Stimulated activated CD8-positive, alpha-beta memory T cell treated with anti-CD3 and anti-CD28 coated beads, Interleukin-12 subunit alpha, Interleukin-12 subunit beta, amount 100 ng/mL, for 24 hours (primary cell): Measurements from ENCODE around the gene TSNAXIP1.

Source experiments
- DNase-seq: peaks from one replicate; pipeline ENCODE4 v3.0.0-alpha.2; 2020; ENCODE audit errors: extremely low read depth

Gene TSNAXIP1

GRCh38 chr16:67806428-67807147 lies at the start of gene TSNAXIP1, which contains the start of gene RANBP10:
Gene TSNAXIP1, plus strand, starts transcription at chr16:67806889. Its CDS starts 261 bp downstream, at chr16:67807150.
Gene RANBP10, minus strand, starts transcription at chr16:67806560. Its CDS starts 24 bp downstream, at chr16:67806536.
- peak; percentile 93 for DNase-seq

DNA sequence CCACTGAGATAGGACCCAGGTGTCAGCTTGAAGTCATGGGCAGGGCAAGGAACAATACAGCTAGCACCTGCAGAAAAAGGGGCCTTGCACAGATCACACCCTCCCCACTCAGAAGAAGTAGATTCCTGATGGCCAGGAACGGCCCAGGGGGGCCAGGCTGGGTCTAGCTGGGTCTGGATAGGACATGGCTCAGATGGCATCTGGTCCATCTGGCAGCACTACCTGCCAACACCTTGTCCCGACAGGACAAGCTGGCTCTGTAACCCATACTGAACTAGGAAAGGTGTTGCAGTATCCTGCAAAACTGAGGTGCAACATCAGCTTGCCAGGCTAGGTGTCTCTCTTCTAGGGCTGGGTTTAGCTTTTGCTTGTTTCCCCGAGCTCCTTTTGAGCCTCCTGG lies 48.7 kb upstream of the TSNAXIP1 start:
- DNase-seq = no peak

DNA sequence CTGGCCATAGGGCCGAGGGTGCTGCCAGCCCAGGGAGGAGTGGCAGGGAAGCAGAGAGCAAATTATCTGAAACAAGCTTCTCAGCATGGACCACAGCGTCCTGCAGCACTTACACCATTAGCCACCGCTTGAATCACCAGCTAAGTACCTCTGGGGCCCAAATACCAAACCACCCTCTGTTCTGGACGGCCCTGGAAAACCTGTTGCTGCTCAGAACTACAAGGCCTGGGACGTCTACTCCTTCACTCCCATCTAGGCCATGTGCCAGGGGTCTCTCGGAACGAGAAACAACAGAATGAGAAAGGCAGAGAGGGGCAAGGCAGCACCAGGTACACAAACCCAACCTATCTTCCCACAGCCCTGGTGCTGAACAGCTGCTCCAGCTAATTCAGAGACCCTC lies 47.7 kb upstream of the TSNAXIP1 start:
- DNase-seq = no peak

DNA sequence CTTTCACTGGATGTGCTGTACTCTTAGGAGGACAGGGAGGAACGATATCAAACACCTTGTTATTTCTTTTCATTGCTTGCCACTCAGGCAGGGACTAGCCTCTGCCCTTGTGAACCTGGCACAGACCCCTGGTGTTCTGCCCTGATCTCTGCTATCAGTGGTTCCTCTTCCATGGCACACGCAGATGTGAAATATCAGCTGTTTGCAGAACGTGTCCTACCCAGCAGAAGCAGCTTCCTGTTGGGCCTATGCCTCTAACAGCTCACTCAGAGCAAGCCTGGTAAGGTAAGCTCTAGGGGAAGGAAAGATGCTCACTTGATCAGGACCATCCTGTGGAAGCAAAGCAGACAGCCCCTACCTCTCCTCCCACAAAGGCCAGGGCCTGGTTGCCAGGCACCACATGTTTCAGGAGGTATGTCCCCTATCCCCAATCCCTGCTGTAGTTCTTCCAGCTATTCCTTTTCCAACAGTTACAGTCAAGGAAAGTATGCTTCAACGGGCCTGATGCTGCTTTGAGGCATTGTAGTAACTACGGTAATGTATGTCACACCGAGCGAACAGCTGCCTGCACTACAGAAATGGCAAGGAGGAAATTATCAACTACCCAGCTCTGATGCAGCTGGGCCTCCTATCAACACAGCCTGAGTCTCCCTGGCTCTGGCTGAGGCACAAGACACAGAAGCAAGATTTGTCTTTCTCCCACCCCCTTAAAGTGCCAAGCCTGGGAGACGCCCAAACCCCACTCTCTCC lies 46.3 kb upstream of the TSNAXIP1 start:
- no peak for DNase-seq

DNA sequence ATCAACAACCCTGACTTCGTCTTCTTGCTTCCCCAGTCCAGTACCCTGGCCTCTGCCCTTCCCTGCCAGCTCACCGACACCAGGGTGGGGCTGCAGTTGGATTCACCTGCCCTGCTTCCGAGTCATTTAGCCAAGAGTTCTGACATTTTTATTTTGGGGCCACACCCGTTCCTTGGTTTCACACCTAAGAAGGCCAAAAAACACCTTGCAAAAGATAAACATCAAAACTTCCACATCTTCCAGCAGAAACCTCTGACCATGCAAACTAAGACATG lies 45.8 kb upstream of the TSNAXIP1 start:
- DNase-seq = no peak

DNA sequence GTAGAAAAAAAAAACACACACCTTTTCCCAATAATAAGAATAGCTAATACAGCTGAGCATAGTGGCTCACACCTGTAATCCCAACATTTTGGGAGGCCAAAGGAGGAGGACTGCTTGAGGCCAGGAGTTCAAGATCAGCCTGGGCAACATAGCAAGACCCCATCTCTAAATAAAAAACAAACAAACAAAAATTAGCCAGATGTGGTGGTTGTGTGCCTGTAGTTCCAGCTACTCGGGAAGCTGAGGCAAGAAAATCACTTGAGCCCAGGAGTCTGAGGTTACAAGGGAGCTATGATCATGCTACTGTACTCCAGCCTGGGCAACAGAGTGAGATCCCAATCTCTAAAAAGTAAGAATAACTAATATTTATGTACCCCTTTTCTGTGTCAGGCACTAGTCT lies 44.8 kb upstream of the TSNAXIP1 start:
- DNase-seq = no peak

- no peak for DNase-seq
These were observed 44.3 kb upstream of the TSNAXIP1 start for GRCh38 chr16:67762385-67762784.

DNA sequence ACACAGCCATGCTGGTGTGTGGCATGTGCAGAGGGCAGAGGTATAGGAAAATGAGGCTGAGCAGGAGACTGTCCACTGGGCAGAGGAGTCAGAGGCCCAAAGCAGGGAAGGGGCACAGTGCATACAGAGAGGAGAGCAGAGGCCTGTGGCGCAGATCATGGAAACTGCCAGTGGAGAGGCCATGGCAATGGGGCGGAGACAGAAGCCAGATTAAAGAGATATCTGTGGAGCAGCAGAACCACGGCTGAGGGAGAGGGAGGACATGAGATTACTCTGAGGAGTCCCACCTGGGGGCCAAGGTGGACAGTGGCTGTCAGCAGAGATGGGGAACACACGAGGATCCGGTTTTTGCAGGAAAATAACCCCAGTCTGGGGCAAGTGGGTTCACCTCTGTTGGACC lies 43.6 kb upstream of the TSNAXIP1 start:
- no peak for DNase-seq

DNA sequence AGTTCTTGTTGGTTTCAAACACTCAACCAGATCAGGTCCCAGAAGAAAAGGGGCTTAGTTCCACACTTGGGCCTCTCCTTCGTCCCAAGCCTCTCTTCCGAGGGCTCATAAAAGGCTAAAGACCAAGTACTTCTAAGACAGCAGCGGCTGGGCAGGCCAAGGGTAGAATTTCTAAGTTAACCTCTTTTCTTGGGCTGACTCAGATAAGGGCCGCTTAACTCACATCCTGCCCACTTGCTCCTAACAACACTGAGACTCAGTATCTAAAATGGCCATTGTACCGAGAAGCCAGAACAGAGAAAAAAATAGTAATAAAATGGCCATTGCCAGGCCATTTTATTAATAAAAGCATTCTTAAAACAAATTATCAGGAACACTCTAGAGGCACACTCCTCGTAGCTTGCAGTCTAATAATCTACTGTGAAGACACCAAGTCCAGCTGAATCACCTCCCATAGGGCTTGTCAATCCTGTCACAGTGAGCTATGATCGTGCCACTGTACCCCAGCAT lies 42.5 kb upstream of the TSNAXIP1 start:
- DNase-seq = no peak

DNA sequence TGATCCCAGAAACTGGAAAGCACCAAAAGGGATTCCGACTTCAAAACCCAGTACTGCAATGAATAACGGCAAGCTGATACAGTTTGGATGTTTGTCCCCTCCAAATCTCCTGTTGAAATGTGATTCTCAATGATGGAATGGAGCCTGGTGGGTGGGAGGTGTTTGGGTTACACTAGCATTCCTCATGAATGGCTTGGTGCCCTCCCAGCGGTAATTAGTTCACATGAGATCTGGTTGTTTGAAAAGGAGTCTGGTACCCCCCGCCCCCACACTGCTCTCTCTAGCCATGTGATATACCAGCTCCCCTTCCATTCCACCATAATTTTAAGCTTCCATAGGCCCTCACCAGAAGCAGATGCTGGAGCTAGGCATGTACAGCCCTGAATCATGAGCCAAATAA lies 40.4 kb upstream of the TSNAXIP1 start:
- DNase-seq = no peak

DNA sequence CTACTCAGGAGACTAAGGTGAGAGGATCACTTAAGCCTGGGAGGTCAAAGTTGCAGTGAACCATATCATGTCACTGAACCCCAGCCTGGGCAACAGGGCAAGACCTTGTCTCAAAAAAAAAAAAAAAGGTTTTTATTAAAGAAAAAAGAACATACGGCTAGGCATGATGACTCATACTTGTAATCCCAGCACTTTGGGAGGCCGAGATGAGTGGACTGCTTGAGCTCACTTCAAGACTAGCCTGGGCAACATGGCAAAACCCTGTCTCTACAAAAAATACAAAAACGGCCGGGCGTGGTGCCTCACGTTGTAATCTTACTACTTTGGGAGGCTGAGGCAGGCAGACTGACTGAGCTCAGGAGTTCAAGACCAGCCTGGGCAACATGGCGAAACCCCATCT lies 38.7 kb upstream of the TSNAXIP1 start:
- no peak for DNase-seq

DNA sequence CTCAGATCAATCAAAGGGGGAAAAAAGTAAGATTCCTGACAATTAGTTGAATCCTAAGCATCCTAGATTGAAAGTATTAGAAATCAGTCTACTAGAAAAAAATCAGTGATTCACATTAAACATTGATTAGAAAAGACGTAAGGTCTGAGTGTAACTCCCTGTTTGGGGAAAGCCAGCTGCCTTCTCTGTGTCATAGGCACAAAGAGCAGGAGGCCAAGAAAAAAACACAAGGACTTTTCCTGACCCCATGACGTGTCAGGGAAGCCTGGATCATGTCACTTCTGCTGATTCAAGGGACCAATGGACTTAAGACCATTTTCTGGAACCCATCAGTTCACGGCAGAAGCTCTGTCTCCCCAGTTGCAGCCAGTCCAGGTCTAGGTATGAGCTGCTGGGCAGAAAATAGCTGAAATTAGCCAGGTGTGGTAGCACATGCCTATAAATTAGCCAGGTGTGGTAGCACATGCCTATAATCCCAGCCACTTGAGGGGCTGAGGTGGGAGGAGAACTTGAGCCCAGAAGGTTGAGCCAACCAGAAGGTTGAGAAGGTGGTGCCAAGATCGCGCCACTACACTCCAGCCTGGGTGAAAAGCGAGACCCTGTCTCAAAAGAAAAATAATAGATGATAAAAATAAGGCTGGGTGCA lies 36.2 kb upstream of the TSNAXIP1 start:
- no peak for DNase-seq

- DNase-seq = no peak
These were observed 33.6 kb upstream of the TSNAXIP1 start for GRCh38 chr16:67773099-67773498.

- no peak for DNase-seq
These were observed 32.9 kb upstream of the TSNAXIP1 start for GRCh38 chr16:67773569-67774456.

DNA sequence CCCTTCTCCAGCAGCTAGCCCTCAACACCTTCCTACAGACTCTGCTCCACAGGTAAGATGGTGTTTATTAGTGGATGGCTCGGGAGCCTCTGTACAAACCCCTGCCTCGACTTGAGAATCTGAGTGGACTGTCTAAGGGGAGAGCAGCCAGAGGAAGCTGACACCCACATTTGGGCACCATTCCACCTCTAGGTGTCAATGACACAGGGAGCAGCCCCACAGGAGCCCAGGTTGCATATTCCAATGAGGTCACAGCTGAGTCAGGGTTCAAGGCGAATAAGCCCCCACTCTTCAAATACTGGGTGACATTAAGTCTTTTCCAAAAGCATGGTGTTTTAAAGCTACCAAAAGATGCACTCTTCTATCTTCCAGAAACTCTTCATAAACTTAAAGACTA lies 32.2 kb upstream of the TSNAXIP1 start:
- DNase-seq = no peak

GRCh38 chr16:67775273-67775672 lies 31.4 kb upstream of the TSNAXIP1 start:
- DNase-seq = no peak

DNA sequence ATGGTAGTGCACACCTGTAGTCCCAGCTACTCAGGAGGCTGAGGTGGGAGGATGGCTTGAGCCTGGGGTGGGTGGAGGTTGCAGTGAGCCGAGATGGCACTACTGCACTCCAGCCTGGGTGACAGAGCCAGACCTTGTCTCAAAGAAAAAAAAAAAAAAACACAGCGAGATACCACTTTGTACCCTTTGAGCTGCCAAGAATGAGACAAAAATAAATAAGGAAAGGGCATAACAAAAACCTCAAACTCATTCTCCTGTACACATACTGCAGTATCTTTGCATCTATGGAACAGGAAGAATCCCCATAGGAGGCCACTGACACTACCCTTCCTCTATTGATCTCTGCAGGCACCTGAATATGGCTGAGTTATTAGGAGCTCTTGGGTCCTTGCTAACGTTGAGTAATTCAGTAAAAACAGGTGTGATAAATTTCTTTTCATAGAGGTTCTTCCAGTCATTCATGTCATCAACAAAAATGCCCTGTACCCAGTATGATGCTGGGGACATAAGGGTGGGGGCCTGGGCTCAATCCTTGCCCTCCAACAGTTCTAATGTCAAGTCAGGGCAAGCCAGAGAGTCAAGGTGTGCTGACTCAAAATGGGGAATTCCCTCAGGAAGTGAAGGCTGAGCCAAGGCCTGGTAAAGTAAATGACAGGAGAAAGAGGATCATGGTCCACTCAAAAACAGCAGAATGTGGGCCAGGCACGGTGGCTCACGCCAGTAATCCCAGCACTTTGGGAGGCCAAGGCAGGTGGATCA lies 27.3 kb upstream of the TSNAXIP1 start:
- no peak for DNase-seq

- DNase-seq = no peak
These were observed 25.7 kb upstream of the TSNAXIP1 start for GRCh38 chr16:67780847-67781564.

DNA sequence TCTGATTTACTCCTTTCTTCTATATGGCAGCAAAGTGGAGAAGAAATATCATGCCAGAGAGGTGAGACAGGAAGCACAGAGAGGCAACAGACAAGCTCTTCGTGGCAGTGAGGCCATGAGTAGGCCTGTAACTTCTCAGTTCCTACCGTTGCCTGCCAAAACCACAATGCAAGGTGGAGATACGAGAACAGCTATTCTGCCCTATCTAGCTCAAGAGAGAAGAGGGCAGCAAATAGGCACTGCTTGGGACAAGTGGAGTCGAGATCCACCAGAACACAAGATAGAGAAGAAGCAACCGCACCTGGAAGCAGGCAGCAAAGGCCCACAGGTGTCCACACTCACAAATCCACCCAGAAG lies 25.1 kb upstream of the TSNAXIP1 start:
- no peak for DNase-seq

GRCh38 chr16:67782567-67783352 lies 23.9 kb upstream of the TSNAXIP1 start:
- no peak for DNase-seq
